TTC549 (cell line): ENCODE results near the gene IL13RA2.

ENCODE experiments used
- FAIRE-seq: peaks from 2 replicates; lab custom pipeline; 2012; peaks lifted over from hg19 to GRCh38; lab: Jason Lieb, UNC

The IL13RA2 gene

DNA sequence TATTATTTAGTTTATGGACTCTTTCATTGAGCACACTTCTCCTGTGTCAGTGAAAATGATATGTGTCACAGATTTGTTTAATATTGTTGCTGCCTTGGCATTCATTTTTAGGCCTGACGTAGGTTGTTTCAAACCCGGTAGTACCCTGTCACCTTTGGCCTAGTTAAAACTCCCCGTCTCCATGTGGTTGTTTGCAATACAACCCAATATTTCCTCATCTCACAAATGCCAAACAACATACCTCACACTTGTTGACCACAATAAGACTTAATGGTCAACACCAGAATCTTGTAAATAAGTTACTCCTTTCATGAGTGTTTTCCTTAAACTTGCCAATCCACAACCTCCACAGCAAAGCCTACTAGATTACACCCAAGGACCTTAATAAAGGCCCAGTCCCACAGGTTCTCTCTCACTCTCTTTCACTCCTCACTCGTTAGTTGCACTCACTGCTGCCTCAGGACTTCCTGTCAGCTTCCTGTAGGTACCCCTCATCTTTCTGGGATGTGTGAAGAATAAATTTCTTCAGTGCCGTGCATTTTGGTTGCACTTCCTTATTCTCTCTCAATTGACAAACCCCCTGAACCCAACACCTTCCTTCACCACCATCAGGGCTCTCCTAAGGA is 31.3 kb downstream of the IL13RA2 start:
- no peak for FAIRE-seq

DNA sequence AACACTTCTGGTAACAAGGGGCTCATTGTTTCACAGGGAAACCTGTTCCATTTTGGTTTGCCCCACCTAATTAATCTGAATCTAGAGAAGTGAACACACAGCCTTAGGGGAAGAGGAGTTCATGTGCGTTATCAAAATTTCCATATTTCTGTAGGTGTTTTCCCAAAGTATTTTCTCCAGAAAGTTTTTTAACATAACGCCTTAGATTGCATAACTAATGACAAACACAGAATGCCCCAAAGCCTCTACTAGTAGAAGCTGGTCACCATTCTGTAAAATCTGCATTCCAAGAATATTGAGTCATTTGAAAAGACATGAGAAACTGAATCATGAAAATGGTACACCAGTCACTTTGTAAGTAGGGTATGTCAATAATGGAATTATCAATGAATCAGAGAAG is 41.1 kb downstream of the IL13RA2 start:
- no peak for FAIRE-seq

DNA sequence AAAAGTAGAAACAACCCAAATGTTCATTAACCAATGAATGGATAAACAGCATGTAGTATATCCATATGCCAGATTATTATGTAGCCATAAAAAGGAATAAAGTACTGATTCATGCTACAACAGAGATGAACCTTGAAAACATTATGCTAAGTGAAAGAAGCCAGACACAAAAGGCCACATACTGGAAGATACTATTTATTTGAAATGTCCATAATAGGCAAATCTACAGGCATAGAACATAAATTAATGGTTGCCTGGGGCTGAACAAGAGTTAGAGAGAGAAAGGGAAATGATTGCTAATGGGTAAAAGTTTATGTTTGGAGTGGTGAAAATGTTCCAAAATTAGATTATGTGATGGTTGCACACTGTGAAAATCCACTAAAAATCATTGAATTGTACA is 44.4 kb downstream of the IL13RA2 start:
- no peak for FAIRE-seq

DNA sequence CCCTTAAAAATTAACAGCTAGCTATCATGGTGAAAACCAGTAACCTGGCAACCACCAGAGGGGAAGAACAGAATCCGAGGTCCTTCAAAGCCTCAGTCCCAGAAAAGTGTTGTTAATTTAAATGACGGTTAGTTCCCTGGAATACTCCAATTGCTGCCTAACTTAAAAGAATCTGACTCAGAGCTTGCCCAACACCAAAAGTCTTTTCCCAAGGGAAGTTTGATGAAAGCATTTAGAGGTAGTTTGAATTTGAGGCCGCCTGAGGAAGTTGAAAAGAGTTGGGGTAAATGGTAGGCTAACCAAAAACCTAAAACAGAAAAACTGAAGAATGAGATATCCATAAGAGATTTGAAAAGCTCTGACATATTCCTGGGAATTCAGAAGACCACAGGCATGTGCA is 46.6 kb downstream of the IL13RA2 start:
- FAIRE-seq = no peak

DNA sequence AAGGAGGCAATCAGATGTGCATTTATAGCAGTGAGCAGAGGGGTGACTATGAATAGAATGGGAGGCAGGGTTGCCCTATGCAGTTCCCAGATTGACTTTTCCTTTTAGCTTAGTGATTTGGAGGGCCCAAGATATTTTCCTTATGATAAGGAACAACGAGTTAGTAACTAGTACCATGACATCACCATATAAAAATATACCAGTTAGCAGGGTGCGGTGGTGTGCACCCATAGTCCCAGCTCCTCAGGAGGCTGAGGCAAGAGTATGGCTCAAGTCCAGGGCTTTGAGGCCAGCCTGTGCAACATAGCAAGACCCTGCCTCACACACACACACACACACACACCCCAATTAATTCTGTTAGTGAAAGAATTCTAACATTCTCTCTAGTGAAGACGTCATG is 53.0 kb downstream of the IL13RA2 start:
- FAIRE-seq = no peak

DNA sequence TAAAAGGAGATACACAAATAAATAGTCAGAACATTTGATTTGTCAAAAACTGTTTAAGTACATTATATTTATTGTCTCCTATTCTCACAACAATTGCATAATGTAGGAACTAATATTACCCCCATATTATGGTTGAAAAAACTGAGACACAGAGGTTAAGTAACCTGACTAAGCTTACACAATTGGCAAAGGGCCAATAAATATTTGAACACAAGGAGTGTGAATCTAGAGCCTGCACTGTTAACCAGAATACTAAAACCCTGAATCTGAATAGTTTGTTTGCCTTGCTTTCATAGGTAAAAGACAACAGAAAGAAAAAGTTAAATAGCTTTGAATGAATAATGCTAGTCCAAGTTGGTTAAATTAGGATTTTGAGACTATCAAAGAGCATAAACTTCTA is 55.2 kb downstream of the IL13RA2 start:
- FAIRE-seq = no peak

DNA sequence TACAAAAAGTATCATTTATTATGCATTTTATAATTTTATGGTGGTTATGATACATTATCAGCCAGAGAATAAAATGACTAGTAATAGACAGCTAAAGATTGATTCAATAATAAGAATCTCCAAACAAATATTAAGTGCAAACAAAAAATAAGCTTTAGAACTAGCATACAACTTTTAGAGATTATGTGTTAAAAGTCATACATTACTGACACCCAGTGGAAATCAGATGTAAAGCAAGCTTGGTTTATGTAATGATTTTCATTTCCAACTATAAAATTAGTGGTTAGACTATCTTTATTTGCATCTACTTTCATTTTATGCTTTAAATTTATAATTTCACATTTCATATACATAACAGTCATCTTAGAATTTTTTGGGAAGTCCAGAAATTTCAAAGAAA is 57.7 kb downstream of the IL13RA2 start:
- FAIRE-seq = peak; percentile 87
